ENCODE results near the gene MAN2B1.

GRCh38 chr19:12676928-12677327, 10.4 kb upstream of the MAN2B1 start:
- TF ChIP-seq CTCF (IDR thresholded peaks at IDR 0.05) (no peak), POLR2AphosphoS5 (IDR thresholded peaks at IDR 0.05; ENCODE audit: insufficient read depth in 1 of 2, low read depth in 1 of 2) (no peak), POLR2A (IDR thresholded peaks at IDR 0.05) (no peak)
